HUES64 (cell line): ENCODE data around the gene CLIC1.
A peak's percentile ranks its signal among the peaks of the same experiment; 100 is the strongest.

Experiments
- H3K27ac ChIP-seq: 2 replicates; pipeline ENCODE4 v1.7.0; 2013; ENCODE audit warnings: low read depth, low read length, inconsistent platforms
- H3K27me3 ChIP-seq: 2 replicates; pipeline ENCODE4 v1.6.1; 2013; ENCODE audit warnings: mild to moderate bottlenecking, low read length; ENCODE audit not compliant: insufficient read depth
- H3K36me3 ChIP-seq: 2 replicates; pipeline ENCODE4 v1.6.1; 2013; ENCODE audit warnings: mild to moderate bottlenecking, low read length; ENCODE audit not compliant: insufficient read depth
- H3K4me1 ChIP-seq: 2 replicates; pipeline ENCODE4 v1.6.1; 2013; ENCODE audit warnings: mild to moderate bottlenecking, low read length, moderate library complexity; ENCODE audit not compliant: insufficient read depth
- H3K4me3 ChIP-seq: 2 replicates; pipeline ENCODE4 v1.5.1; 2013; ENCODE audit warnings: mild to moderate bottlenecking, low read length, moderate library complexity
- H3K9ac ChIP-seq: 2 replicates; pipeline ENCODE4 v1.6.1; 2013; ENCODE audit warnings: mild to moderate bottlenecking, low read depth, low read length
- H3K9me3 ChIP-seq: 2 replicates; pipeline ENCODE4 v1.6.1; 2013; ENCODE audit warnings: low read depth, low read length; ENCODE audit not compliant: insufficient read depth
- WGBS: fragments of 150-250, 120-280 bp; methylation state at CpG from one replicate; pipeline ENCODE4 v1.1.7; 2013; ENCODE audit warnings: missing lambda C conversion rate; 5-methylcytosine and 5-hydroxymethylcytosine counted together

Gene CLIC1

GRCh38 chr6:31692353-31692752 lies 44.0 kb downstream of the CLIC1 start:
- peaks cover 77% of the 10 kb centered on the region for H3K36me3 ChIP-seq

GRCh38 chr6:31691564-31692108 lies 44.7 kb downstream of the CLIC1 start:
- H3K27me3 ChIP-seq = no peaks in the 10 kb centered on the region
- 93% methylated on average over 12 of the region's 12 CpGs for WGBS
- peaks cover 77% of the 10 kb centered on the region for H3K36me3 ChIP-seq
- H3K9ac ChIP-seq = no peak overlapping the region
- no peak overlapping the region for H3K27ac ChIP-seq
- no peaks in the 10 kb centered on the region for H3K9me3 ChIP-seq
- H3K4me3 ChIP-seq = no peak overlapping the region
- no peaks in the 10 kb centered on the region for H3K4me1 ChIP-seq

More at GRCh38 chr6:31692353-31692752, 44.0 kb downstream of the CLIC1 start:
- Histone ChIP-seq H3K9me3 (no peaks in the 10 kb centered on the region), H3K4me3 (no peak overlapping the region), H3K27me3 (no peaks in the 10 kb centered on the region), H3K4me1 (no peaks in the 10 kb centered on the region), H3K27ac (no peak overlapping the region), H3K9ac (no peak overlapping the region)
- WGBS = 96% methylated on average over 4 of the region's 4 CpGs

GRCh38 chr6:31691078-31691463 lies 45.3 kb downstream of the CLIC1 start:
- H3K27ac ChIP-seq = no peak overlapping the region
- WGBS = 94% methylated on average over 5 of the region's 6 CpGs
- H3K9me3 ChIP-seq = no peaks in the 10 kb centered on the region
- H3K4me3 ChIP-seq = no peak overlapping the region
- no peak overlapping the region for H3K9ac ChIP-seq
- H3K27me3 ChIP-seq = no peaks in the 10 kb centered on the region
- H3K36me3 ChIP-seq = peaks cover 81% of the 10 kb centered on the region
- no peaks in the 10 kb centered on the region for H3K4me1 ChIP-seq

- WGBS = 71% methylated on average over 8 of the region's 10 CpGs
- Histone ChIP-seq H3K27me3 (no peaks in the 10 kb centered on the region), H3K9ac (no peak overlapping the region)
Observed at GRCh38 chr6:31690231-31691077, 45.9 kb downstream of the CLIC1 start.

GRCh38 chr6:31689249-31690110 lies 46.9 kb downstream of the CLIC1 start:
- H3K9me3 ChIP-seq = no peaks in the 10 kb centered on the region
- no peaks in the 10 kb centered on the region for H3K4me1 ChIP-seq
- 89% methylated on average over 11 of the region's 11 CpGs for WGBS
- H3K4me3 ChIP-seq = no peak overlapping the region
- H3K36me3 ChIP-seq = peaks cover 73% of the 10 kb centered on the region
- H3K27ac ChIP-seq = no peak overlapping the region
- H3K9ac ChIP-seq = no peak overlapping the region
- no peaks in the 10 kb centered on the region for H3K27me3 ChIP-seq

More at GRCh38 chr6:31690231-31691077, 45.9 kb downstream of the CLIC1 start:
- Histone ChIP-seq H3K36me3 (peaks cover 81% of the 10 kb centered on the region), H3K27ac (no peak overlapping the region), H3K9me3 (no peaks in the 10 kb centered on the region), H3K4me3 (no peak overlapping the region), H3K4me1 (no peaks in the 10 kb centered on the region)

- Histone ChIP-seq H3K9me3 (no peaks in the 10 kb centered on the region), H3K36me3 (peaks cover 62% of the 10 kb centered on the region), H3K9ac (no peak overlapping the region), H3K27me3 (no peaks in the 10 kb centered on the region), H3K4me3 (no peak overlapping the region), H3K27ac (no peak overlapping the region), H3K4me1 (no peaks in the 10 kb centered on the region)
- WGBS = 83% methylated on average over 14 of the region's 14 CpGs
Observed at GRCh38 chr6:31687860-31688693, 48.3 kb downstream of the CLIC1 start.

GRCh38 chr6:31687321-31687720 lies 49.0 kb downstream of the CLIC1 start:
- Histone ChIP-seq H3K36me3 (peaks cover 57% of the 10 kb centered on the region), H3K27me3 (peaks cover 5% of the 10 kb centered on the region), H3K9me3 (no peaks in the 10 kb centered on the region), H3K4me3 (no peak overlapping the region), H3K4me1 (no peaks in the 10 kb centered on the region), H3K9ac (no peak overlapping the region), H3K27ac (no peak overlapping the region)
- WGBS = 87% methylated on average over 8 of the region's 8 CpGs

- Histone ChIP-seq H3K4me3 (no peak overlapping the region), H3K27me3 (peaks cover 13% of the 10 kb centered on the region), H3K9ac (no peak overlapping the region), H3K4me1 (no peaks in the 10 kb centered on the region), H3K9me3 (no peaks in the 10 kb centered on the region), H3K36me3 (peaks cover 50% of the 10 kb centered on the region), H3K27ac (no peak overlapping the region)
- WGBS = 89% methylated on average over 5 of the region's 5 CpGs
Observed at GRCh38 chr6:31686483-31686882, 49.8 kb downstream of the CLIC1 start.

GRCh38 chr6:31683591-31683990 lies 52.7 kb downstream of the CLIC1 start:
- Histone ChIP-seq H3K9me3 (no peaks in the 10 kb centered on the region), H3K4me3 (peak overlapping the region; percentile 65), H3K4me1 (no peaks in the 10 kb centered on the region), H3K27ac (no peak overlapping the region), H3K27me3 (peaks cover 20% of the 10 kb centered on the region), H3K36me3 (peaks cover 26% of the 10 kb centered on the region), H3K9ac (no peak overlapping the region)
- 67% methylated on average over 13 of the region's 13 CpGs for WGBS

- no peaks in the 10 kb centered on the region for H3K4me1 ChIP-seq
- 1% methylated on average over 40 of the region's 40 CpGs for WGBS
- no peaks in the 10 kb centered on the region for H3K9me3 ChIP-seq
- peaks cover 2% of the 10 kb centered on the region for H3K36me3 ChIP-seq
- H3K4me3 ChIP-seq = peak overlapping the region; percentile 60
- H3K27me3 ChIP-seq = peaks cover 20% of the 10 kb centered on the region
- peak overlapping the region; percentile 31; the same call in 1 of the 2 replicates for H3K9ac ChIP-seq
- H3K27ac ChIP-seq = no peak overlapping the region
Observed at GRCh38 chr6:31681135-31681671, 55.1 kb downstream of the CLIC1 start.
